ENCODE measurements around the gene POLR3H. TPM values are rescaled to one million over a fixed set of nuclear protein-coding genes. Genes with fewer than 3 reads are reported as not detected.

POLR3H gene
- total and polyA plus RNA-seq, 3 experiments from 2014 or later: 22.6 to 78.7 (median 69.9) TPM

DNA sequence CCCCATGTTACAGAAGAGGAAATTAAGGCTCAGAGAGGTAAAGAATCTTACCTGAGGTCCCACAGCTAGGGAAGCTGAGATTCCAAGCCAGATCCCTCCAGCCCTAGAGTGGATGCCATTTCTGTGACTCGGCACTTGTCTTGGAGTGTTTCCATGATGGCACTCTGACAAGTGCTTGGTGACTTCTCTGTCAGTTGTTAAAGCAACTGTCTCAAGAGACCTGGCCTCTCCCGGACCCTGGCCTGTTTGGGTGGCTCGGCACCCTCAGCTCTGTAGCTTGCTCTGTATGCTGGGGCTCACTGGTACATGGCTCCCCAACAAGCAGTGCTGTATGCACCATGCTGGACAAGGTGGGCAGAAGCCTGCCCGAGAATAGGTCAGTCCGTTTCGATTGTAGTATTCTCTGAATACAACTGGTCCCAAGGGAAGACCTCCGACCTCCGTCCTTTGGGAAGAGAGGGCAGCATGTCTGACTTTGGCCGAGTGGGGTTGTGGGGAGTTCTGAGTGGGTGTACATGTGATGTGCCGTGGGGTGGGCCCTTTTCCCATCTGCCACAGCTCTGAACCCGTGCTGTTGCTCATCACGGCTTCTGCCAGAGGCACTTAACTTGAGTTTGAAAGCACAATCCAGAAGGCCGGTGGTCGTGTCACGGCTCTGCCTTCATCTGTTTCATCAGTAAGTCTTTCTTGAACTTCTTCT is 63.0 kb downstream of the POLR3H start:
- Histone ChIP-seq H3K27ac (ENCODE audit: low read depth, low read length) (no peak overlapping the region), H3K9me3 (ENCODE audit: low read length) (no peaks in the 10 kb centered on the region), H3K36me3 (ENCODE audit: insufficient read depth, low read length) (no peaks in the 10 kb centered on the region), H3K4me3 (ENCODE audit: low read length) (no peak overlapping the region), H3K4me1 (ENCODE audit: insufficient read depth, low read length) (no peaks in the 10 kb centered on the region), H3K27me3 (ENCODE audit: insufficient read depth, low read length, poor library complexity, severe bottlenecking) (no peaks in the 10 kb centered on the region)
- peak overlapping the region in 1 of 8 donors; percentile 22 for H3K27ac Mint-ChIP-seq
- H3K27me3 Mint-ChIP-seq: no peaks in the 10 kb centered on the region
- no peak for DNase-seq
- ChIA-PET CTCF (interaction anchor here (1.2 to 2.3 kb wide), 2 partner anchors 45 to 77 kb away, joined by 4 to 7 read pairs; no protein-coding TSS in a partner anchor), POLR2A (no interaction called here)
- peaks cover 23 to 61% (median 36%) of the 10 kb centered on the region in 3 donors for H3K4me1 Mint-ChIP-seq
- no peak overlapping the region for H3K4me3 Mint-ChIP-seq
- H3K9me3 Mint-ChIP-seq: no peaks in the 10 kb centered on the region
- H3K36me3 Mint-ChIP-seq: peaks cover 0 to 21% (median 0%) of the 10 kb centered on the region in 3 donors

DNA sequence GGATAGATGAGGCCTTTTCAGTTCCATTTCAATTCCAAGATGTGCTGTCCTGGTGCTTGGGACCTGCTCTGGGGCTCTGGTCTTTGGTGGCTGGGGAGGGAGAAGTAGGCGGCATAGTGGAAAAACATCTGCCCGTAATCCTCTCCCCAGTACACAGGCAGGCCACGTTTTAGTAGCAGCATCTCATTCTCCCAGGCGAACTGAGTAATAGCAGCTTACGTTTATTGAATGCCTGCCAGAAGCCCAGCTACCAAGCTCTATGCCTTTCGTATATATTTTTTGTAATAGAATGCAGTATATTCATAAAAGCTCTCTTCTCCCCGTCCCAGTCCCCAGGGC is 63.9 kb downstream of the POLR3H start:
- CTCF ChIA-PET: interaction anchor here (2.3 kb wide), 1 partner anchor 76 kb away, joined by 7 read pairs; no protein-coding TSS in a partner anchor
- H3K27ac Mint-ChIP-seq: no peak overlapping the region
- POLR2A ChIA-PET: no interaction called here
- DNase-seq: no peak
- no peaks in the 10 kb centered on the region for H3K9me3 ChIP-seq (ENCODE audit: low read length)
- H3K4me1 ChIP-seq (ENCODE audit: insufficient read depth, low read length): no peaks in the 10 kb centered on the region
- no peaks in the 10 kb centered on the region for H3K27me3 ChIP-seq (ENCODE audit: insufficient read depth, low read length, poor library complexity, severe bottlenecking)
- peaks cover 20 to 59% (median 31%) of the 10 kb centered on the region in 3 donors for H3K4me1 Mint-ChIP-seq
- H3K27me3 Mint-ChIP-seq: no peaks in the 10 kb centered on the region
- peaks cover 0 to 21% (median 0%) of the 10 kb centered on the region in 3 donors for H3K36me3 Mint-ChIP-seq
- no peak overlapping the region for H3K27ac ChIP-seq (ENCODE audit: low read depth, low read length)
- no peaks in the 10 kb centered on the region for H3K36me3 ChIP-seq (ENCODE audit: insufficient read depth, low read length)
- no peaks in the 10 kb centered on the region for H3K9me3 Mint-ChIP-seq
- H3K4me3 Mint-ChIP-seq: peak overlapping the region in 1 of 7 donors; percentile 6
- no peak overlapping the region for H3K4me3 ChIP-seq (ENCODE audit: low read length)

DNA sequence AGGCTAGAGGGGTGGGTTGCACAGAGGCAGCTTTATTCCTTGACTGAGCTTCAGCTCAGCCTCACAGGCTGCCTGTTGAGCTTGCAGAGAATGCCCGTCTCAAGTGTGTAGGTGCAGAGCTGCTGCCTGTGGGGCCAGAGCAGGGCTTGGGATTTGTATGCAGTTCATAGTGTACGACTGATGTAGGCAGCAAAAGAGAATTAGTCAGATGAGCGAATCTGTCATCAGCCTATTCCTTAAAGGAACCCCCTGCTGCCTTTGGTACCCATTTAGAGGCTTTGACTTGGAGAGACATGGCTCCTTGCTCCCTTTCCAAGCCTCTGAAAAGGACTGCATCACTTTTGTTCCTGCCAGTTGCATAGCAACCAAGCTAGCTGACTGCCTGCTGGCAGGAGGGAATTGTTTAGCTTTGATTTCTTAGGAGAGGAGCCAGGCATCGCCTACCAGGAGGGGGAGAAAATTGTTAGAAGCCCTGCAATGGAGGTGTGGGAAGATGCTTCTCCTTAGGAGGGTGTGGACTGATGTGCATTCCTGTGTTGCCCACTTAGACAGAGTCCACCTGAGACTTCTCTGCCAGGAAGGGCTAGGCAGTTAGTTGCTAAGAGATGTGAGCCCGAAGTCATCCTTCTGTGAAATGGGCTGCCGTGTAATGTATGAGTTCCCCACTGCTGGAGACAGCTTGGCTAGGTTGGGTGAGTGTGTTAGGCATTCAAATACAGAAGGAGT is 64.4 kb downstream of the POLR3H start:
- H3K27me3 ChIP-seq (ENCODE audit: insufficient read depth, low read length, poor library complexity, severe bottlenecking): no peaks in the 10 kb centered on the region
- peak overlapping the region in 2 of 8 donors; percentile 54 to 85 for H3K27ac Mint-ChIP-seq
- no peak overlapping the region for H3K27ac ChIP-seq (ENCODE audit: low read depth, low read length)
- H3K4me1 Mint-ChIP-seq: peaks cover 21 to 55% (median 31%) of the 10 kb centered on the region in 3 donors
- H3K9me3 Mint-ChIP-seq: no peaks in the 10 kb centered on the region
- no peaks in the 10 kb centered on the region for H3K36me3 ChIP-seq (ENCODE audit: insufficient read depth, low read length)
- peak overlapping the region in 1 of 7 donors; percentile 6 for H3K4me3 Mint-ChIP-seq
- H3K4me3 ChIP-seq (ENCODE audit: low read length): no peak overlapping the region
- H3K9me3 ChIP-seq (ENCODE audit: low read length): no peaks in the 10 kb centered on the region
- no peaks in the 10 kb centered on the region for H3K27me3 Mint-ChIP-seq
- ChIA-PET CTCF (interaction anchor here (2.3 kb wide), 1 partner anchor 76 kb away, joined by 7 read pairs; no protein-coding TSS in a partner anchor), POLR2A (no interaction called here)
- peaks cover 0 to 21% (median 0%) of the 10 kb centered on the region in 3 donors for H3K36me3 Mint-ChIP-seq
- no peak for DNase-seq
- H3K4me1 ChIP-seq (ENCODE audit: insufficient read depth, low read length): no peaks in the 10 kb centered on the region

DNA sequence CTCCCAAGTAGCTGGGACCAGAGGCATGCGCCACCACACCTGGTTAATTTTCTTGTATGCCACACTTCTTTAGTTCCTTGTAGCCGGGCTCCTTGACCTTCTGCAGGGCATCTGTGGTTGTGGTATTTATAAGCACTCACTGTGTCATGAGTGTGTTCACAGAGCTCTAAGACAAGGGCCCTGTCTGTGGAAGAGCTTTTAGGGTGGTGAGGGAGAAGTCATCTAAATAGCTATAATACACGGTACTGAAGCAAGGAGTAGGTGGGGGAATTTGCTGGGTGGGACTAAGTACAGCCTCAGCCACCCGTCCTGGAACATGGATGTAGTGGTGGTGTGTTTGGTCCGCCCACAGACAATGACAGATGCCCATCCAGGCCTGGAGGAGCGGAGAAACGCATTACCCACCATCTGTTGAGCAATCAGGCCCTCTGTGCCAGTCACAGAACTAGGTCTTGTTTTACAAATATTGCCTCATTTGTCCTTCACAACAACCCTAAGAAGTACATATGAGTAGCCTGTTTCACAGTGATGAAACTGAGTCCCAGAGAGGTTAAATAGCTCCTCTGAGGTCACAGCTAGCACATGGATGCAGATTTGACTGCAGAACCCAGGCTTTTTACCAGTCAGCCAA is 65.3 kb downstream of the POLR3H start:
- H3K27ac ChIP-seq (ENCODE audit: low read depth, low read length): no peak overlapping the region
- H3K4me1 Mint-ChIP-seq: peaks cover 20 to 52% (median 29%) of the 10 kb centered on the region in 3 donors

DNA sequence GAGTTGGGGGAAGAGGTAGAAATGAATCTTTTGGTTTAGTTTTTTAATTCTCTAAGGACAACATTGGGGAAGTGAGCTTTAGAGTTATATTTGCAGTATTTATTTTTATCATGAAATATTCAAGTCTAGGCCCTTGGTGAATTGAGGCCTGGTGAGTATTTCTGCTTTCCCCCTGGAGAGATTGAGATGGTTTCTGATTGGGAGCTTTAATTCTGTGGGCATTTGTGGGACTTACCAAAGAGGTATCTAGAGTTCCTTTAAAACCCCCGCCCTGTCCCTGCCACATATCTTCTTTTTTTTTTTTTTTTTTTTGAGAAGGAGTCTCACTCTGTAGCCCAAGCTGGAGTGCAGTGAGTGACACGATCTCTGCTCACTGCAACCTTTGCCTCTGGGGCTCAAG is 65.8 kb downstream of the POLR3H start:
- Histone ChIP-seq H3K27me3 (ENCODE audit: insufficient read depth, low read length, poor library complexity, severe bottlenecking) (no peaks in the 10 kb centered on the region), H3K9me3 (ENCODE audit: low read length) (no peaks in the 10 kb centered on the region), H3K27ac (ENCODE audit: low read depth, low read length) (no peak overlapping the region), H3K36me3 (ENCODE audit: insufficient read depth, low read length) (no peaks in the 10 kb centered on the region), H3K4me3 (ENCODE audit: low read length) (no peak overlapping the region), H3K4me1 (ENCODE audit: insufficient read depth, low read length) (no peaks in the 10 kb centered on the region)
- Mint-ChIP-seq H3K4me3 (no peak overlapping the region), H3K4me1 (peaks cover 21 to 52% (median 31%) of the 10 kb centered on the region in 3 donors), H3K27me3 (no peaks in the 10 kb centered on the region), H3K9me3 (no peaks in the 10 kb centered on the region), H3K27ac (peak overlapping the region in 1 of 8 donors; percentile 32), H3K36me3 (peaks cover 0 to 27% (median 3%) of the 10 kb centered on the region in 3 donors)
- POLR2A ChIA-PET: no interaction called here
- CTCF ChIA-PET: interaction anchor here (1.2 to 2.2 kb wide), 2 partner anchors 10 to 75 kb away, joined by 5 to 6 read pairs; partner anchors contain the start of genes ACO2 and PHF5A
- DNase-seq: no peak

More for the DNA sequence above, 65.3 kb downstream of the POLR3H start:
- no peaks in the 10 kb centered on the region for H3K36me3 ChIP-seq (ENCODE audit: insufficient read depth, low read length)
- H3K9me3 Mint-ChIP-seq: no peaks in the 10 kb centered on the region
- H3K4me3 Mint-ChIP-seq: no peak overlapping the region
- H3K27ac Mint-ChIP-seq: peak overlapping the region in 2 of 8 donors; percentile 40 to 56
- ChIA-PET POLR2A (no interaction called here), CTCF (interaction anchor here (0.7 to 1.2 kb wide), 2 partner anchors 10 to 75 kb away, joined by 4 to 5 read pairs; partner anchors contain the start of genes ACO2 and PHF5A)
- H3K4me3 ChIP-seq (ENCODE audit: low read length): no peak overlapping the region
- H3K9me3 ChIP-seq (ENCODE audit: low read length): no peaks in the 10 kb centered on the region
- peaks cover 0 to 22% (median under 1%) of the 10 kb centered on the region in 3 donors for H3K36me3 Mint-ChIP-seq
- H3K4me1 ChIP-seq (ENCODE audit: insufficient read depth, low read length): no peaks in the 10 kb centered on the region
- no peaks in the 10 kb centered on the region for H3K27me3 ChIP-seq (ENCODE audit: insufficient read depth, low read length, poor library complexity, severe bottlenecking)
- no peak for DNase-seq
- H3K27me3 Mint-ChIP-seq: no peaks in the 10 kb centered on the region

Other genes starting within 250 kb of the POLR3H start
- gene ZC3H7B, start 242.9 kb downstream of the POLR3H start, total RNA-seq: 10 to 100 TPM; 58.9 to 59.9 TPM
- gene ZC3H7B, start 242.9 kb downstream of the POLR3H start, polyA plus RNA-seq: 1.5 TPM
- gene TEF, start 162.5 kb downstream of the POLR3H start, total RNA-seq: 1 to 10 TPM; 1.8 to 3.5 TPM
- 5.3 TPM for gene TEF, start 162.5 kb downstream of the POLR3H start, polyA plus RNA-seq
- gene TOB2, start 97.7 kb downstream of the POLR3H start, total RNA-seq: 10 to 100 TPM; 56.4 to 59.8 TPM
- 24.8 TPM for gene TOB2, start 97.7 kb downstream of the POLR3H start, polyA plus RNA-seq
- 100 to 1,000 TPM; 120 to 125 TPM for gene PHF5A, start 75.8 kb downstream of the POLR3H start, total RNA-seq
- 24.9 TPM for gene PHF5A, start 75.8 kb downstream of the POLR3H start, polyA plus RNA-seq
- 100 to 1,000 TPM; 112 to 114 TPM for gene ACO2, start 75.4 kb downstream of the POLR3H start, total RNA-seq
- gene ACO2, start 75.4 kb downstream of the POLR3H start, polyA plus RNA-seq: 92.5 TPM
- not detected for gene CSDC2, start 16.5 kb upstream of the POLR3H start, total RNA-seq
- not detected for gene CSDC2, start 16.5 kb upstream of the POLR3H start, polyA plus RNA-seq
- gene PMM1, start 45.4 kb upstream of the POLR3H start, total RNA-seq: 10 to 100 TPM; 27.5 to 33.2 TPM
- 33.3 TPM for gene PMM1, start 45.4 kb upstream of the POLR3H start, polyA plus RNA-seq
- 10 to 100 TPM; 84.2 to 86.9 TPM for gene DESI1, start 76.6 kb upstream of the POLR3H start, total RNA-seq
- gene DESI1, start 76.6 kb upstream of the POLR3H start, polyA plus RNA-seq: 12.5 TPM
- 100 to 1,000 TPM; 447 to 453 TPM for gene XRCC6, start 76.8 kb upstream of the POLR3H start, total RNA-seq
- 456 TPM for gene XRCC6, start 76.8 kb upstream of the POLR3H start, polyA plus RNA-seq
- 100 to 1,000 TPM; 315 to 324 TPM for gene SNU13, start 144.4 kb upstream of the POLR3H start, total RNA-seq
- 270 TPM for gene SNU13, start 144.4 kb upstream of the POLR3H start, polyA plus RNA-seq
- gene MEI1, start 155.0 kb upstream of the POLR3H start, total RNA-seq: 10 to 100 TPM; 33.9 to 36.3 TPM
- 150 TPM for gene MEI1, start 155.0 kb upstream of the POLR3H start, polyA plus RNA-seq